GM12878 (cell line): Measurements from ENCODE around the gene SYT12. TPM values are rescaled to one million over a fixed set of nuclear protein-coding genes. Genes with fewer than 3 reads are reported as not detected.

Experiments used
- ATAC-seq: fragments of 200-7000 bp; cut with Tn5 transposase; 3 replicates; pipeline ENCODE4 v1.9.1; 2020; ENCODE audit warnings: mild to moderate bottlenecking, moderate library complexity
- BruUV-seq: library from RNA; stranded (reverse); fragments of 400-500 nt; replicated peaks from 2 replicates; lab custom pipeline; 2021; lab: Mats Ljungman, UMichigan
- CTCF ChIA-PET: fragments of 300-600 bp; sonication (Branson Sonifier 250); formaldehyde crosslinking; extraction: SDS; loops from one replicate; lab custom pipeline; 2021; ENCODE audit warnings: inconsistent platforms; lab: Yijun Ruan, JAX
- POLR2A ChIA-PET: fragments of 350-600 bp; formaldehyde crosslinking; extraction: SDS; loops from one replicate; lab custom pipeline; 2021; ENCODE audit warnings: inconsistent platforms; lab: Charles Lee
- RAD21 ChIA-PET: fragments of 300-600 bp; sonication (Branson Sonifier 250); formaldehyde crosslinking; loops from one replicate; lab custom pipeline; 2023; ENCODE audit warnings: antibody characterized with exemption; ENCODE audit not compliant: unreplicated experiment; lab: Charles Lee
- SMC1A ChIA-PET: fragments of 300-600 bp; sonication (Branson Sonifier 250); formaldehyde crosslinking; loops from one replicate; lab custom pipeline; 2023; ENCODE audit not compliant: unreplicated experiment, uncharacterized antibody; lab: Charles Lee
- DNase-seq: peaks from one replicate; pipeline ENCODE4 v3.0.0-alpha.2; 2011; ENCODE audit warnings: low read depth, low spot score
- FAIRE-seq: peaks from 3 replicates; lab custom pipeline; 2011; peaks lifted over from hg19 to GRCh38; lab: Jason Lieb, UNC
- H2AFZ ChIP-seq: 2 replicates; pipeline ENCODE4 v1.6.0; 2011; ENCODE audit warnings: low read depth, low read length, control low read depth; ENCODE audit not compliant: control insufficient read depth
- H3K27ac ChIP-seq: 2 replicates; pipeline ENCODE4 v1.5.1; 2011; ENCODE audit warnings: control low read depth; ENCODE audit not compliant: control insufficient read depth, insufficient read depth
- H3K27me3 ChIP-seq, 2 experiments: replicated peaks in 1 of 2; 2 replicates each; pipeline versions ENCODE4 v1.6.0 to v1.6.1; 2011; ENCODE audit warnings: low read length in 1 of 2; ENCODE audit not compliant: control insufficient read depth in 2 of 2, insufficient read depth in 2 of 2
- H3K36me3 ChIP-seq, 2 experiments: 2 replicates each; pipeline ENCODE4 v1.5.1; 2011; ENCODE audit warnings: low read length in 1 of 2; ENCODE audit not compliant: control insufficient read depth in 2 of 2, insufficient read depth in 2 of 2
- H3K4me1 ChIP-seq: 2 replicates; pipeline ENCODE4 v1.6.1; 2011; ENCODE audit warnings: mild to moderate bottlenecking, low read length, moderate library complexity, mixed read lengths; ENCODE audit not compliant: control insufficient read depth, insufficient read depth
- H3K4me2 ChIP-seq: 2 replicates; pipeline ENCODE4 v1.6.0; 2011; ENCODE audit warnings: control low read depth; ENCODE audit not compliant: control insufficient read depth, insufficient read depth
- H3K4me3 ChIP-seq: fragments of 200-600 bp; sonication (generic); 2 replicates; pipeline ENCODE4 v1.5.1; 2016
- H3K79me2 ChIP-seq: 2 replicates; pipeline ENCODE4 v1.6.0; 2011; ENCODE audit warnings: low read length; ENCODE audit not compliant: control insufficient read depth, insufficient read depth
- H3K9ac ChIP-seq: 2 replicates; pipeline ENCODE4 v1.8.0; 2011; ENCODE audit warnings: low read length, control low read depth, mixed read lengths; ENCODE audit not compliant: control insufficient read depth, insufficient read depth
- H3K9me3 ChIP-seq: replicated peaks from 3 replicates; pipeline ENCODE4 v1.5.1; 2011; ENCODE audit warnings: mild to moderate bottlenecking, low read length; ENCODE audit not compliant: control insufficient read depth, insufficient read depth
- H4K20me1 ChIP-seq: 2 replicates; pipeline ENCODE4 v1.6.0; 2011; ENCODE audit not compliant: control insufficient read depth, insufficient read depth
- BCL11A ChIP-seq: IDR thresholded peaks from 2 replicates; pipeline ENCODE4 v1.6.1; 2011; ENCODE audit warnings: low read depth, low read length
- CREM ChIP-seq: IDR thresholded peaks from 2 replicates; pipeline ENCODE4 v1.6.1; 2014; ENCODE audit warnings: antibody characterized with exemption, low read depth
- HCFC1 ChIP-seq: fragments of 150-350 bp; IDR thresholded peaks from 2 replicates; pipeline ENCODE4 v1.6.1; 2014; ENCODE audit warnings: low read length
- LARP7 ChIP-seq: fragments of 450-650 bp; IDR thresholded peaks from 2 replicates; pipeline ENCODE4 v1.6.1; 2017; ENCODE audit warnings: mild to moderate bottlenecking
- MYC ChIP-seq: IDR thresholded peaks from 2 replicates; pipeline ENCODE4 v1.6.1; 2011; ENCODE audit warnings: mild to moderate bottlenecking, low read length, moderate library complexity, inconsistent platforms; ENCODE audit not compliant: insufficient read depth, insufficient replicate concordance, insufficient read length, severe bottlenecking
- SIX5 ChIP-seq: IDR thresholded peaks from 2 replicates; pipeline ENCODE4 v1.6.1; 2011; ENCODE audit warnings: mild to moderate bottlenecking, low read depth, low read length, moderate library complexity; ENCODE audit not compliant: severe bottlenecking
- TBL1XR1 ChIP-seq: IDR thresholded peaks from 2 replicates; pipeline ENCODE4 v1.6.1; 2012; ENCODE audit warnings: low read depth, low read length, improper control_type of control experiment
- YY1 ChIP-seq: IDR thresholded peaks from 2 replicates; pipeline ENCODE4 v1.6.1; 2011; ENCODE audit warnings: low read depth, mild to moderate bottlenecking, low read length
- ZNF207 ChIP-seq: fragments of 450-650 bp; IDR thresholded peaks from 2 replicates; pipeline ENCODE4 v1.6.1; 2014; ENCODE audit warnings: antibody characterized with exemption, mild to moderate bottlenecking, borderline replicate concordance
- WGBS: methylation state at CpG from one replicate; pipeline ENCODE4 v1.1.6; 2016; ENCODE audit warnings: low lambda C conversion rate; ENCODE audit not compliant: insufficient replicate concordance, insufficient coverage; ENCODE audit errors: missing lambda C conversion rate; 5-methylcytosine and 5-hydroxymethylcytosine counted together
- in situ Hi-C: fragments of 300-500 bp; cut with MboI; formaldehyde crosslinking; loops from 9 replicates; pipeline ENCODE4 v1.14.3; 2018; ENCODE audit warnings: mixed read lengths
- intact Hi-C: fragments of 100-400 bp; cut with micrococcal nuclease; formaldehyde crosslinking; loops from one replicate; pipeline ENCODE4 v1.14.2; 2022; ENCODE audit not compliant: unreplicated experiment
- polyA plus RNA-seq, 11 experiments: library from polyadenylated mRNA; depleted of rRNA in 4 of 11; unstranded in 6 of 11; stranded (reverse) in 5 of 11; fragments of >200 nt; fragmentation: Nextera tagmentation in 4 of 11; fragmentation: Illumina TruSeq in 1 of 11; extraction: Ambion mirVana in 4 of 11; extraction: Trizol in 1 of 11; gene quantifications; 1 replicate in 1 of 11; 2 replicates in 10 of 11; pipeline versions ENCODE4 v1.2.1 to v1.2.3, GENCODE V29; 2011 to 2016; ENCODE audit warnings: inconsistent platforms in 2 of 11, missing spikeins in 2 of 11, low read depth in 1 of 11
- total RNA-seq, 4 experiments: library from RNA; depleted of rRNA in 3 of 4; stranded (reverse); fragments of >200 nt in 3 of 4; fragmentation: Illumina TruSeq in 1 of 4; extraction: Trizol in 1 of 4; gene quantifications; 2 replicates each; pipeline versions ENCODE4 v1.2.1 to v1.2.3, GENCODE V29; 2013 to 2021
- TF ChIP-seq, protein P1 (sequence below): fragments of 450-650 bp; formaldehyde crosslinking; IDR thresholded peaks from 2 replicates; pipeline ENCODE4 v1.5.0; 2022; ENCODE audit warnings: mild to moderate bottlenecking, missing genetic modification characterization
- TF ChIP-seq, protein P2 (sequence below): IDR thresholded peaks from 2 replicates; pipeline ENCODE4 v1.6.1; 2011; ENCODE audit warnings: borderline replicate concordance, low read depth, mild to moderate bottlenecking, moderate library complexity, low read length; ENCODE audit not compliant: insufficient read depth, poor library complexity, severe bottlenecking
- TF ChIP-seq, protein P3 (sequence below): fragments of 450-650 bp; formaldehyde crosslinking; IDR thresholded peaks from 2 replicates; pipeline ENCODE4 v1.4.0; 2022; ENCODE audit warnings: mild to moderate bottlenecking, moderate library complexity
- TF ChIP-seq, protein P4 (sequence below): IDR thresholded peaks from 2 replicates; pipeline ENCODE4 v1.6.1; 2012; ENCODE audit warnings: low read depth, low read length, improper control_type of control experiment

The SYT12 gene
- total and polyA plus RNA-seq, 10 of the 15 experiments (the other 5 are each of a cell fraction or from before 2014, with no cell fraction given) = 0.02 to 2.3 (median 0.84) TPM; not detected in 1

DNA sequence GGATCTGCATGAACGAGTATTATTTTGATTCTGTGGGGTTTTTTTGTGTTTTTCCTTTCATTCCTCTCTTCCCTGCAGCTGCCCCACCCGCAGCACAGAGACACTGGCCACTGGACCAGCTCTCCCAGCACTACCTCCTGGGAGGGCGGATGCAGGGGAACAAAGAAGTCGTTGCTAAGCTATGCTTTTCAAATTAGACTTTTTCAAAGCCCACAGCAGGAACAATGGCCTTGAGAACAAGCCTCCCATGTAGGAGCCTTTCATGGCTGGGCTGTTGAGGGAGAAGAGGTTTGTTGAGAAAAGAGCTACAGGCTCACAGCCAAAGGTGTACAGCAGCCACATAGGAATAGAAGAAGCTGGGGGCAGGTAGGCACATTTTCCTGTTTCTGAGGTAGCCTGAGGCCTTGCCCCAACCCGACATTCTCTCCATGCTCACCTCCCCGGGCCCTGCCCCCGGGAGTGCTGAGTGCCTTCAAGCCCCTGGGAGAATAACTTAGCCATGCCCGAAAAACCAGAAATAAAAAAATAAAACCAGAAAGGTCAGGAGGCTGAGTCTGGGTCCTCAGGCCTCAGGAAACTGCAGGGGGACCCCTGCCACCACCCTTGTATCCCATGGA is 20.5 kb upstream of the SYT12 start (continued):
- no peak for TF ChIP-seq TBL1XR1
- TF ChIP-seq, protein P1, sequence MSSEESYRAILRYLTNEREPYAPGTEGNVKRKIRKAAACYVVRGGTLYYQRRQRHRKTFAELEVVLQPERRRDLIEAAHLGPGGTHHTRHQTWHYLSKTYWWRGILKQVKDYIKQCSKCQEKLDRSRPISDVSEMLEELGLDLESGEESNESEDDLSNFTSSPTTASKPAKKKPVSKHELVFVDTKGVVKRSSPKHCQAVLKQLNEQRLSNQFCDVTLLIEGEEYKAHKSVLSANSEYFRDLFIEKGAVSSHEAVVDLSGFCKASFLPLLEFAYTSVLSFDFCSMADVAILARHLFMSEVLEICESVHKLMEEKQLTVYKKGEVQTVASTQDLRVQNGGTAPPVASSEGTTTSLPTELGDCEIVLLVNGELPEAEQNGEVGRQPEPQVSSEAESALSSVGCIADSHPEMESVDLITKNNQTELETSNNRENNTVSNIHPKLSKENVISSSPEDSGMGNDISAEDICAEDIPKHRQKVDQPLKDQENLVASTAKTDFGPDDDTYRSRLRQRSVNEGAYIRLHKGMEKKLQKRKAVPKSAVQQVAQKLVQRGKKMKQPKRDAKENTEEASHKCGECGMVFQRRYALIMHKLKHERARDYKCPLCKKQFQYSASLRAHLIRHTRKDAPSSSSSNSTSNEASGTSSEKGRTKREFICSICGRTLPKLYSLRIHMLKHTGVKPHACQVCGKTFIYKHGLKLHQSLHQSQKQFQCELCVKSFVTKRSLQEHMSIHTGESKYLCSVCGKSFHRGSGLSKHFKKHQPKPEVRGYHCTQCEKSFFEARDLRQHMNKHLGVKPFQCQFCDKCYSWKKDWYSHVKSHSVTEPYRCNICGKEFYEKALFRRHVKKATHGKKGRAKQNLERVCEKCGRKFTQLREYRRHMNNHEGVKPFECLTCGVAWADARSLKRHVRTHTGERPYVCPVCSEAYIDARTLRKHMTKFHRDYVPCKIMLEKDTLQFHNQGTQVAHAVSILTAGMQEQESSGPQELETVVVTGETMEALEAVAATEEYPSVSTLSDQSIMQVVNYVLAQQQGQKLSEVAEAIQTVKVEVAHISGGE (CRISPR knock-in tag) = no peak

DNA sequence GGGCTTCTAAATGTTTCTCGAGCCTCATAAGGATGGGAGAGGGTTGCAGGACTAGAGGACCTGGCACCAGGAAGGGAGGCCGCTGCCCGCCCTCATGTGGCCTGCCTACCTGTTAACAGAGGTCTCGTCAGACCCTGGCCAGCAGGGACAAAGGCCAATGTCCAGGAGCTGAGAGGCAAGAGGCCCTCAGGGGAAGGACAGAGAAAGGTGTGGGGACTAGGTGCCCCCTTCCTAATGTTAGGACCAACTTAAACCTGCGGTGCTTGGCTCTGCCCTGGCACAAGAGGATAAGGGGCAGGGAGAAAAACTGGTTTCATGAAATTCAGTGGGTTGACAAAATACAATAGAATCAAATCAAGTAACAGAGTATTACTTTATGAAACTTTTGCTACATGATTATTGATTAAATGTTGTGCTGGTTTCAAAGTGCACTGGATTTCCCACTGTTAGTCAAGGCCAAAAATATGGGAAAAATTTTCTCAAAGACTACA is 20.0 kb upstream of the SYT12 start:
- in situ Hi-C loops = no loop called here
- CTCF ChIA-PET = no interaction called here
- ATAC-seq = no peak
- no peak for TF ChIP-seq YY1
- no peak for TF ChIP-seq HCFC1
- no peak for TF ChIP-seq CREM
- TF ChIP-seq LARP7 = no peak
- no peak for TF ChIP-seq SIX5
- TF ChIP-seq BCL11A = no peak
- TF ChIP-seq MYC = no peak
- TF ChIP-seq, protein P2, sequence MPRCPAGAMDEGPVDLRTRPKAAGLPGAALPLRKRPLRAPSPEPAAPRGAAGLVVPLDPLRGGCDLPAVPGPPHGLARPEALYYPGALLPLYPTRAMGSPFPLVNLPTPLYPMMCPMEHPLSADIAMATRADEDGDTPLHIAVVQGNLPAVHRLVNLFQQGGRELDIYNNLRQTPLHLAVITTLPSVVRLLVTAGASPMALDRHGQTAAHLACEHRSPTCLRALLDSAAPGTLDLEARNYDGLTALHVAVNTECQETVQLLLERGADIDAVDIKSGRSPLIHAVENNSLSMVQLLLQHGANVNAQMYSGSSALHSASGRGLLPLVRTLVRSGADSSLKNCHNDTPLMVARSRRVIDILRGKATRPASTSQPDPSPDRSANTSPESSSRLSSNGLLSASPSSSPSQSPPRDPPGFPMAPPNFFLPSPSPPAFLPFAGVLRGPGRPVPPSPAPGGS = no peak
- TF ChIP-seq, protein P3, sequence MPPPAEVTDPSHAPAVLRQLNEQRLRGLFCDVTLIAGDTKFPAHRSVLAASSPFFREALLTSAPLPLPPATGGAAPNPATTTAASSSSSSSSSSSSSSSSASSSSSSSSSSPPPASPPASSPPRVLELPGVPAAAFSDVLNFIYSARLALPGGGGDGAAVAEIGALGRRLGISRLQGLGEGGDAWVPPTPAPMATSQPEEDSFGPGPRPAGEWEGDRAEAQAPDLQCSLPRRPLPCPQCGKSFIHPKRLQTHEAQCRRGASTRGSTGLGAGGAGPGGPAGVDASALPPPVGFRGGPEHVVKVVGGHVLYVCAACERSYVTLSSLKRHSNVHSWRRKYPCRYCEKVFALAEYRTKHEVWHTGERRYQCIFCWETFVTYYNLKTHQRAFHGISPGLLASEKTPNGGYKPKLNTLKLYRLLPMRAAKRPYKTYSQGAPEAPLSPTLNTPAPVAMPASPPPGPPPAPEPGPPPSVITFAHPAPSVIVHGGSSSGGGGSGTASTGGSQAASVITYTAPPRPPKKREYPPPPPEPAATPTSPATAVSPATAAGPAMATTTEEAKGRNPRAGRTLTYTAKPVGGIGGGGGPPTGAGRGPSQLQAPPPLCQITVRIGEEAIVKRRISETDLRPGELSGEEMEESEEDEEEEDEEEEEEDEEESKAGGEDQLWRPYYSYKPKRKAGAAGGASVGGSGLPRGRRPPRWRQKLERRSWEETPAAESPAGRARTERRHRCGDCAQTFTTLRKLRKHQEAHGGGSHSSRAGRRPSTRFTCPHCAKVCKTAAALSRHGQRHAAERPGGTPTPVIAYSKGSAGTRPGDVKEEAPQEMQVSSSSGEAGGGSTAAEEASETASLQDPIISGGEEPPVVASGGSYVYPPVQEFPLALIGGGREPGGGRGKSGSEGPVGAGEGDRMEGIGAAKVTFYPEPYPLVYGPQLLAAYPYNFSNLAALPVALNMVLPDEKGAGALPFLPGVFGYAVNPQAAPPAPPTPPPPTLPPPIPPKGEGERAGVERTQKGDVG (CRISPR knock-in tag) = no peak
- no peak for TF ChIP-seq ZNF207
- TF ChIP-seq, protein P4, sequence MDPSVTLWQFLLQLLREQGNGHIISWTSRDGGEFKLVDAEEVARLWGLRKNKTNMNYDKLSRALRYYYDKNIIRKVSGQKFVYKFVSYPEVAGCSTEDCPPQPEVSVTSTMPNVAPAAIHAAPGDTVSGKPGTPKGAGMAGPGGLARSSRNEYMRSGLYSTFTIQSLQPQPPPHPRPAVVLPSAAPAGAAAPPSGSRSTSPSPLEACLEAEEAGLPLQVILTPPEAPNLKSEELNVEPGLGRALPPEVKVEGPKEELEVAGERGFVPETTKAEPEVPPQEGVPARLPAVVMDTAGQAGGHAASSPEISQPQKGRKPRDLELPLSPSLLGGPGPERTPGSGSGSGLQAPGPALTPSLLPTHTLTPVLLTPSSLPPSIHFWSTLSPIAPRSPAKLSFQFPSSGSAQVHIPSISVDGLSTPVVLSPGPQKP = no peak

More for the DNA sequence above, 20.0 kb upstream of the SYT12 start:
- no peak overlapping the region for H2AFZ ChIP-seq
- SMC1A ChIA-PET = interaction anchor here (1.1 kb wide), 1 partner anchor 572 kb away, joined by 3 read pairs; no protein-coding TSS in a partner anchor
- no peak overlapping the region for H3K4me2 ChIP-seq
- 53% methylated on average over 5 of the region's 5 CpGs for WGBS
- H3K9me3 ChIP-seq = no peaks in the 10 kb centered on the region
- H3K4me3 ChIP-seq = no peak overlapping the region
- no peaks in the 10 kb centered on the region for H3K27me3 ChIP-seq
- H3K9ac ChIP-seq = no peak overlapping the region
- no peaks in the 10 kb centered on the region for H3K4me1 ChIP-seq
- no TSS peak for BruUV-seq
- POLR2A ChIA-PET = no interaction called here
- DNase-seq (no peak), FAIRE-seq (no peak)
- no peaks in the 10 kb centered on the region for H3K36me3 ChIP-seq
- intact Hi-C loops = no loop called here
- RAD21 ChIA-PET = no interaction called here
- no peaks in the 10 kb centered on the region for H3K79me2 ChIP-seq
- no peaks in the 10 kb centered on the region for H4K20me1 ChIP-seq
- no peak overlapping the region for H3K27ac ChIP-seq
